GM21737 (cell line): Measurements from ENCODE around the gene AMER3.
"Not testable (repeated sequence)": the region's sequence is repeated elsewhere in the genome, so short reads cannot be mapped to it uniquely, and the experiment has no call there.

ENCODE experiments used
- ATAC-seq: cut with Tn5 transposase; IDR thresholded peaks from one replicate; pipeline ENCODE4 v1.9.1; 2021; ENCODE audit warnings: mild to moderate bottlenecking, moderate library complexity; ENCODE audit not compliant: unreplicated experiment

Gene AMER3, protein sequence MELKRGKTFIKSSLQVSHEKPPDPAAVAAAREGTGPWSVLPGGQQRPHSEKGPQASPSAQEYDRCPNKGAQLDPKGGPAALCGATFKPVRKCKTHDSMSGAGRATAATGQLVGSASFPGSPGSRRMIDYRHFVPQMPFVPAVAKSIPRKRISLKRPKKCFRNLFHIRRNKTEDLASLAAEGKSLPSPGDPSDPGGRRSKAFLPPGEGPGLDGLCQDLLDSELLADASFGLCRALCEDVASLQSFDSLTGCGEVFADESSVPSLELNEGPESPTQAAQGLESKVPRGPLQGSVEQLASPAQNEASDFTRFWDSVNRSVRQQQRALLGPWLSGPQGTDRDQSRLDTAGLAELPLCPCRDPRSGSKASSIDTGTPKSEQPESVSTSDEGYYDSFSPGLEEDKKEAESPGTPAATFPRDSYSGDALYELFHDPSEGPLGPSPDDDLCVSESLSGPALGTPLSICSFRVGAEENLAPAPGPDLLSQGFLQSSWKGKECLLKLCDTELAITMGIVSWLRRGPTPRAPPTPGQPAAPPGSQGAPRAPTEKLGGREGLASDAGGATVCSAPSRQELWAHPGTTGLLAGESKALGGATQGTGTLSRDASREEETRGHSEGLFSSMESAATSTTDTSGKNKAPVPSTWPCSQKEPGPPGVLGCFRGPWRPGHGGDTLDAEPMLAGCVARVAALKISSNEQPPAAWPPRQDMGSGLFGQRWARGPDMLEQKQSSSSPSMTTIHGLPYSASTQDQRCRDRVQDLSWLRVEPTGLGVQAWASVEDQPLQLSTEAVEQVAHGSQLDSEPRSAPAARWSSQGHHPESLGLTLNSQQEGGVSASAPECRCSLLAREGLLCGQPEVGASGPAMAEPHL

DNA sequence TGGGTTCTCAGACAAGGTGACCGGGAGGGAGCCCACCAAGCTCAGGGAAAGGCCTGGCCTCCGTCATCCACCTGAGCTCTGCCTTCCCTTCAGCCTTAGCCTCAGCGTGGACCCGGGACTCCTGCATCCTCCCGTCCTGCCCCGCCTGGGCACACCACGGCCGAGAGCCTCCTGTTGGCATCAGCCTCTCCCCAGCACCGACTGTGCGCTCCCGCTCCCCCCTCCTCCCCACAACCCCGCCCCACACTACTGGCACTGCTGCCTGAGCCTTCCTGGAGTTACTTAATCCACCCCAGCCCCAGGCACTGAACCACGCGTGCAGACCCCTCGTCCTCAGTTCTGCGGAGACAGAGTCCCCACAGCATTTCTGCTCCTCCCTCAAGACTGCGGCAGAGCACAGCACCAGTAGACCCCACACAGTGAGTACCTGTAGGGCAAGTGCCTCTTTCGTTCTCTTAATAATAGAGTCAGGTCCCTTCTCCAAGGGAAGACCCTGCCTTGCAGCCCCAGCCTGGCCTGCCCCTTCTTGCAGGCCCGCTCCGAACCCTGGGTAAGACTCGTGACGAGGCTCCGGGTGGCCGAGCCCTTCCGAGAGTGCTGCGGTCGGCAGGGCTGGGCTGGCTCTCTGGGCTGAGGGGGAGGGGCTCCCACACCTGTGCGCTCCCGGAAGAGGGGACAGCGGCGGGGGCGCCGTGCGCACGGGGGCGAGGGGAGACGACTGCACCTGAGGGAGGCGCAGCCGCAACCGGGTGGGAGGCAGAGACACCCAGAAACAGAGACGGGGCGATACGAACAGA lies at the start of gene AMER3:
AMER3 (plus strand) TSS at position 285 of the 797 bp plus-strand sequence. CDS start 6,533 bp downstream, outside the sequence.
- no peak for ATAC-seq

- not testable (repeated sequence) for ATAC-seq
Measured at GRCh38 chr2:130714795-130715194, 40.5 kb upstream of the AMER3 start.

DNA sequence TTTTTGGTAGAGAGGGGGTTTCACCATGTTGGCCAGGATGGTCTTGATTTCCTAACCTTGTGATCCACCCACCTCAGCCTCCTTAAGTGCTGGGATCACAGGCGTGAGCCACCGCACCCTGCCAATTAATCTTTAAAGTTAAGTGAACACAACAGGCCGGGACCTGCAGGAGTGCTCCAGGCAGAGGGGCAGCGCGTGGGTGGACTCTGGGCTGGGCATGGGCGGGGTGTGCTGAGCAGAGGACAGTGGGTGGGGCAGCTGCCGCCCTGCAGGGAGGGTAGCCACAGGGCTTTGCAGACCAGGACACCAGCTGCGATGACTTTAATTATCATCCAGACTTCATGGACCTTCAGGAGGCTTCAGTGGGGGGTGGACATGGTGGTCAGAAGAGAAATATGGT lies 35.3 kb upstream of the AMER3 start:
- ATAC-seq: no peak

- ATAC-seq: no peak
Measured at GRCh38 chr2:130720528-130720927, 34.8 kb upstream of the AMER3 start.

GRCh38 chr2:130724455-130724854 lies 30.9 kb upstream of the AMER3 start:
- ATAC-seq: no peak

DNA sequence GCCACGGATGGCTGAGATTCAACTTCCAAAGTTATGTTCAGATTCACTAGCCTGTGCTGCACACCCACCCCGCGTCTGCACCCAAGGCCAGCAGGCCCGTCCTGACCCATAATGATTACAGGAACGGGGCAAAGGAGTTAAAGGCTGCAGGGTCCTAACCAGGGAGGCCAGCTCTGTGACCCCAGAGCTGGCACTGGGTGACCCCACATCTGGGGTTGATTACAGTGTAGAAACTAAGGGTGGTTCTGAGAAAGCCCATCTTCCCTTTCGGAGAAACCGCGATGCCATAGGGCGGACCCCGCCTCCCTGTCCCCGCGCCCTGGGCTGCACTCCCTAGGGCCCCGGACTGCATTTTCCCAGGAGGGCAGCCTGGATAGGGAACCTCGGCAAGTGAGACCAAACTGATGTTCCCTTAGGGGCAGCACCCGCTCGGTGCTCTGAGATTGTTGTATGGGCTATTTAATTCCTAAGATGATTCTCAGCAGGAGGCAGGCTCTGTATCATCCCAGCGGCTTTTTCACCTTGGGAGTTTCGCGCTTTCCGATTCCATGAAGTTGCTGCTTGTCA lies 28.6 kb upstream of the AMER3 start:
- ATAC-seq: no peak

- peak; percentile 81 for ATAC-seq
Measured at GRCh38 chr2:130727286-130727924, 27.9 kb upstream of the AMER3 start.

DNA sequence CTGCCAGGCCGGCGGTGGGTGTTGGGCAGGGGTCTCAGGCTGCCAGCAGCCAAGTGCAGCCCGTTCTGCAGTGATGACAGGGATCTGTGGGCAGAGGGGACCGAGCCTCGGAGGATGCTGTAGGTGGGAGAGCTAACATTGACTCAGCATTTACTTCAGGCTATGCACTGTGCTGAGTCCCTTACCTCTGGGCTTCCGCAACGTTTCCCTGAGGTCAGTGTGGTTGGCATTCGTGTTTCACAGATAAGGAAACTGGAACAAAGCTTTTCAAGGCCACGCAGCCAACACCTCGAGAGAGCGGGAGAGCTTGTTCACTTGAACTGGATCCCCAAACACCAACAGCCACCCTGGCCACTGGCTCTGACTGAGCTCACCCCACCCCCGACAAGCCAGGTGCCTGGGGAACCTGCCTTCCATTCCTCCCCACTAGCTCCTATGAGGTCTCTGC lies 27.3 kb upstream of the AMER3 start:
- ATAC-seq: peak; percentile 19

DNA sequence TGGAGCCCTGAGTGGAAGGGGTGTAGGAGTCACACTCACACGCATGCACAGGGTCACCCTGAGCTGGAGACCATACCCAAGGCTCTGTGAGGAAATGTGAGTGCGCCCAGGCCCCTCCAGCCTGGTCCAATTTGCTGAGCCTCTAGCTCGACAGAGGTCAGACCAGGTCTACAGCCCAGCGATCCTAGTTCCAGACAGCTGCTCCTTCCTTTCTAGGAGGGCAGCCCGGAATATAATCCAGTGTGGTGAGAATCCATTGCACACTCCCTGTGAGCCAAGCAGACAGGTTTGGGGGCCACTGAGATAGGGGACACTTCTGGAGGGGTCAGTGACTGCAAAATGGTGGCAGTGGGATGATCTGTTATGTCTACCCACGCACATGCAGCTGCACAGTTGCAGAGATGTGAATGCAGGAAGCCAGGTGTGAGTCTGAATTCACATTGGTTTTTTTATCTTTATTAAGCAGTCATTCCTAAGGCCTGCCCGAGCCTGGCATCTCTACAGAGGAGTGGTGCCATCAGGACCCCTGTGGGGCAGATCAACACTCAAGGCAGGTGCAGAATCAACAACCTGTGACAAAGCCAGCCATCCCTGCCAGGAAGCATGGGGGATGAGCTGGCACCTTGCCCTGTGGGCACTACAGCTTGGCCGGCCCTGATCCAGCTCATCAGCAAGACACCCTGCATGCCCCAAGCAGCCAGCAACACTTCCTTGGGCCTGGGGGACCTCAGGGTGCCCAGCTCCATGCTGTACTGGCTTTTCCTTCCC lies 26.6 kb upstream of the AMER3 start, which contains the start of gene GPR148:
GPR148 (plus strand) TSS at position 522 of the 768 bp plus-strand sequence; CDS start at position 604, 82 bp downstream.
- ATAC-seq: no peak

- ATAC-seq: no peak
Measured at GRCh38 chr2:130729322-130730299, 25.7 kb upstream of the AMER3 start.

GRCh38 chr2:130732257-130732656 lies 23.1 kb upstream of the AMER3 start:
- not testable (repeated sequence) for ATAC-seq

DNA sequence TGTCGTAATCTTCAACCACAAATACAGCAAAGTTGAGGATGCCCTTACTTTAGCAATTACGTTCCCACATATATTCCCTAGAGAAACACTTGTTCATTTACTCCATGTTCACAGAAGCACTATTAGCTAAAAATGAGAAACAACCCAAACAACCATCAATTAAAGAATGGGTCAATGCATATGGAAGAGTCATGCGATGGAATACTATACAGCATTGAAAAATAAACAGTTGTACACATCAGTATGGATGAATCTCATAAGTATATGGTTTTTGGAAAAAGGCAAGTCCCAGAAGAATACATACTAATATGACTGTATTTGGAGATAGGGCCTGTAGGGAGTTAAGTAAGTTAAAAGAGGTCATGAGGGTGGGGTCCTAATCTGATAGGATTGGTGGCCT lies 20.1 kb upstream of the AMER3 start:
- no peak for ATAC-seq

GRCh38 chr2:130736487-130736886 lies 18.9 kb upstream of the AMER3 start:
- ATAC-seq: no peak

DNA sequence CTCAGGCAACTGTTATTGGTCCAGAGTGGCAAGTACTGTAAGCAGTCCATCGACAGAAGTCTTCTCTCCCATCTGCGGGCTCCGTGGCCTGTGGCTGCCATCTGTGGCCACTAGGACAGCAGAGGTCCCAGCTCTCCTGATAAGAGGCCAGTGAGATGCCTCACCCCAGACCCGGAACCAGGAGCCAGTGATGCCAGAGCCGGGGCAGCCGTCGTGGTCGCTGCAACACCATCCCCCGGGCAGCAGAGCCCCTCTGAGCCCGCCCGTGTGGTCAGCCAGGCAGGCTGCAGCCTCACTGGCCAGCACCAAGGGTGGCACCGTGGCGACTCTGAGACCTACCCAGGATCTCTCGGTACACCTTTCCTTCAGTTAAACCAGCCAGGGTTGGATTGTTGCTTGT lies 17.7 kb upstream of the AMER3 start:
- ATAC-seq: no peak

GRCh38 chr2:130740671-130741070 lies 14.7 kb upstream of the AMER3 start:
- ATAC-seq: no peak

DNA sequence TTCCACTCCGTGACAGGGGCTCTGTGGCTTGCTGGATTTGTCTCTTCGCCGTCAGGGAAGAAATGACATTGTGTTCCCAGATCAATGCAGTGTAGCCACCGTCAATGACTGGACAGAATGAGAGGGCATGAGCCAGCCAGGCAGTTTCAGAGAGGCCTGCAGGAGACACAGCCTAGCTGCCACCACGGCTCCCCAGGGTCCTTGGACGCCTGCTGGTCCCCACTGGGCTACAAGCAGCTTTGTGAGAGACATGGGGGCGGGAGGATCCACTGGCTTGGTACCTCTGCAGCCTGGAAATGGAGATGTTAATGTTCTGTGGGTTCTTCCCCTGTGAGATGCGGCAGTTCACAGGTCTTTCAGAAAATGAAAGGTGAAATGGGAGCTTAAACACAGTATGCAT lies 12.1 kb upstream of the AMER3 start:
- ATAC-seq: no peak

DNA sequence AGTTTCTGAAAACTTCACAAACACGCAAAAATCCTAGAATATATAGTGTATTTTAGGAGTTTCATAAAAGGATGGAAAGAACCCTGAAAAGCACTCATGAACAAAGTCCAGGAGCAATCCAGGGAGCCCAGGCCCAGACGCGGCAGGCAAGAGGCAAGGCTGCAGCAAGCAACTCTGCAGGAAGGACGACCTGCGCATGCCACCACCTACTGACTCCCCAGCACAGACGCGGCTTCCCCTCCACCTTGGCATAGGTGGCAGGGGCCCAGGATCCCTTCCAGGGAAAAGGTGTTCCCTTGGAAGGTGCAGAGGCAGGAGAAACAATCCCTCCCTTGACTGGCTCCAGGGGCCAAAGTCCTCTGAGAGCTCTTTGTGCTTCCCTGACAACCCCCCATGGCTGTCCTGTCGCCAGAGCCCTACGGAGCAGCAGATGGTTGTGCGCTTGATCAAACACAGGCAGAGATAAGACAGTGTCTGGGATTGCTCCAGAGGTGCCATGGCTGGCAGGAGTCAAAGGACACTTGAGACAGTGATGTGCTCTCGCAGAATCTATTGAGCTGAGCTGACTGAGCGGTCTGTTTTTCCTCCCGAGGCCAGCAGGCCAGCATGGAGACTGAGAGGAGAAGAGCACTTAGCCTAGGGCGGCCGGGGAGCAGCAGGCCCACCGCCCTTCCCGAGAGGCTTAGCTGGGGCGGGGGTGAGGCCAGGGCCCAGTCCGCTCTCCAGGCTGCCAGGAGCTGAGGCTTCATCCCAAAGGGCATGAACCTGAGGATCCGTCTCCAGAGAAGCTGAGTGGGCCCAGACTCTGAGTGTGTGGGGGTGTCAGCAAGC lies 10.8 kb upstream of the AMER3 start:
- ATAC-seq: no peak
